ENCODE measurements around the gene PLEKHD1. TPM values are rescaled to one million over a fixed set of nuclear protein-coding genes. Genes with fewer than 3 reads are reported as not detected.

The PLEKHD1 gene
- total RNA-seq: not detected in 2 replicates

DNA sequence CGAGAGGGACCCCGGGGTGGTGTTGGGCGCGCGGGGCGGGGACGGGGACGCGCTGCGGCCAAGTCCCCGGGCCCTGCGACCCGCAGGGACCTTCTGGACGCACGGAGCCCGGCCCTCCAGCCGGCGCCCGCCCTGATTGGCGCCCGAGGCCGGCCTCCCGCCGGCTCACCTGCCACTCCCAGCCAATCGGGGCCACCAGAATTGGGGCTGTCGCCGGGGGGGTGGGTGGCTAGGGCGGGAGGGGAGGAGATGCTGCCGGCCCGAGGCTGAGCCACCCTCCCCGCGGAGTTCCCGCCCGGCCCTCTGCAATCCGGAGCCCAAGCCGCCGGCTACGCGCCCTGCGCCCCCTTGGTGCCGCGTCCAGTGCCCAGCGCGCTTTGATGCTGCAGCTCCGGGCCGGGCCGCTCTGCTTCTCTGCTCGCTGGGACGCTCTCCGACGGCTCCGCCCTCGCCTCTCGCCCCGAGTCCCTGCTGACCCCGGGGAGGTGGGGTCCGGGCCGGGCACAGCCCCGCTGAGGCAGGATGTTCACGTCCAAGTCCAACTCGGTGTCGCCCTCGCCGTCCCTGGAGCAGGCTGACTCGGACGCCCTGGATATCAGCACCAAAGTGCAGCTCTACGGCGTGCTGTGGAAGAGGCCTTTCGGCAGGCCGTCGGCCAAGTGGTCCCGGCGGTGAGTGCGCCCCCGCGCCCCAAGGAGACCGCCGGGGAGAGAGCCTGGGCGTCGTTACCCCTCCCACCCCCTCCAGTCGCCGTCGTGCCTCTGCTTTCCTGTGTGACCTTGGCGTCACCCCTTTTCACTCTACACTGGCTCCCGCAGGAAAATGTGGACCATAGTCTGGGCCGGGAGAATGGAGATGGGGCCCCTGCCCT lies at the start of gene PLEKHD1:
TSS of gene PLEKHD1 (plus strand) at position 285 of the 871 bp plus-strand sequence. CDS start at position 523, 238 bp downstream.

DNA sequence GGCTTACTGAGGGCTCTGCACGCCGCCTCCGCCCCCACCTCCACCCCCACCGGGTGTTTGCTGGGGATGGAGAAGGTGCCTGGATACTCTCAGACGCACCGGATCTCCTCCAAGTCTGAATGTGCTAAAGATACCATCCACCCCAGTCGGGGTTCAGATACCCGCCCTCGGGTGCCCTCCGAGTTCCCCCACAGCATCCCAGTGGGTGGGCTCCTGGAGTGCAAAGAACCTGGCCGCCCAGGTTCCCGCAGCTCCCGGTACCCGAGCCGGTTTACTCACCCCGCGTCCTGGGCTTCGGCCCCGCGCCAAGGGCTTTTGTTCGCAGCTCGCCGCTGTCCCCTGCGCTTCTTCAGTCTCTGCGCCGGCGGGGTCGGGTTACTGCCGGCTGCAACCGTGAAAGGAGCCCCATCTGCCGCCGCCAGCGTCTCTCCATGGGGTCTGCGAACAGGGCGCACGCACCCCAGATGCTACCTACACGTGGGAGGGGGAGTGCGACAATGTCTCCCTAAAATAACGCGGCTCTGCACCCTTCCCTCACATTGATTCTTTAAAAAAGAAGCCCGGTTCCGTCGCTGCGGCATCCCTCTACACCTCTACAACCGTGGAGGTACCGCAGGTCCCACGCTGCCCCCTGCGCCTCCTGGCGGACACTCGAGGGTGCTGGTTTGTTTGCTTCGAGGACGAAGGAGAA lies 89.9 kb downstream of the PLEKHD1 start, which contains the start of gene CCDC177:
TSS of gene CCDC177 (minus strand) at position 609 of the 691 bp plus-strand sequence. CDS start 1,249 bp downstream, outside the sequence.

Other genes with a start within 250 kb of the PLEKHD1 start
- 0.65 and 1.4 TPM in 2 replicates for gene GALNT16, start 224.6 kb upstream of the PLEKHD1 start, total RNA-seq
- 107 and 126 TPM in 2 replicates for gene ERH, start 86.4 kb upstream of the PLEKHD1 start, total RNA-seq
- gene SLC39A9, start 86.0 kb upstream of the PLEKHD1 start, total RNA-seq: 94.4 and 97.7 TPM in 2 replicates
- 0.16 and 0.54 TPM in 2 replicates for gene CCDC177, start 90.1 kb downstream of the PLEKHD1 start, total RNA-seq
- gene SUSD6, start 126.9 kb downstream of the PLEKHD1 start, total RNA-seq: 12.6 and 20.4 TPM in 2 replicates